HEK293T (cell line): ENCODE results near the gene AOAH.

Experiments used
- ARNT ChIP-seq: fragments of 450-650 bp; IDR thresholded peaks from 2 replicates; pipeline ENCODE4 v1.6.1; 2017; ENCODE audit warnings: mild to moderate bottlenecking
- FOXA1 ChIP-seq: fragments of 450-650 bp; IDR thresholded peaks from 2 replicates; pipeline ENCODE4 v1.6.1; 2016; ENCODE audit warnings: mild to moderate bottlenecking
- FOXK2 ChIP-seq: fragments of 450-650 bp; IDR thresholded peaks from 2 replicates; pipeline ENCODE4 v1.6.1; 2016; ENCODE audit warnings: mild to moderate bottlenecking
- FOXM1 ChIP-seq: fragments of 450-650 bp; IDR thresholded peaks from 2 replicates; pipeline ENCODE4 v1.6.1; 2017; ENCODE audit warnings: mild to moderate bottlenecking, borderline replicate concordance
- L3MBTL2 ChIP-seq: fragments of 450-650 bp; conservative IDR thresholded peaks from 2 replicates; pipeline ENCODE4 v1.6.1; 2016; ENCODE audit warnings: mild to moderate bottlenecking
- LEF1 ChIP-seq: fragments of 450-650 bp; IDR thresholded peaks from 2 replicates; pipeline ENCODE4 v1.6.1; 2017; ENCODE audit warnings: mild to moderate bottlenecking, borderline replicate concordance
- NFRKB ChIP-seq: fragments of 450-650 bp; IDR thresholded peaks from 2 replicates; pipeline ENCODE4 v1.6.1; 2016; ENCODE audit warnings: mild to moderate bottlenecking, moderate library complexity
- SP1 ChIP-seq: fragments of 450-650 bp; IDR thresholded peaks from 2 replicates; pipeline ENCODE4 v1.6.1; 2017
- SUZ12 ChIP-seq: fragments of 450-650 bp; IDR thresholded peaks from 2 replicates; pipeline ENCODE4 v1.6.1; 2016; ENCODE audit warnings: mild to moderate bottlenecking
- TARDBP ChIP-seq: fragments of 450-650 bp; IDR thresholded peaks from 2 replicates; pipeline ENCODE4 v1.6.1; 2016
- TF ChIP-seq, protein P1 (sequence below): fragments of 450-650 bp; IDR thresholded peaks from 2 replicates; pipeline ENCODE4 v1.6.1; 2016

- no peak for TF ChIP-seq SP1
- no peak for TF ChIP-seq L3MBTL2
- no peak for TF ChIP-seq SUZ12
- no peak for TF ChIP-seq ARNT
- no peak for TF ChIP-seq FOXA1
- no peak for TF ChIP-seq LEF1
- TF ChIP-seq, protein P1, sequence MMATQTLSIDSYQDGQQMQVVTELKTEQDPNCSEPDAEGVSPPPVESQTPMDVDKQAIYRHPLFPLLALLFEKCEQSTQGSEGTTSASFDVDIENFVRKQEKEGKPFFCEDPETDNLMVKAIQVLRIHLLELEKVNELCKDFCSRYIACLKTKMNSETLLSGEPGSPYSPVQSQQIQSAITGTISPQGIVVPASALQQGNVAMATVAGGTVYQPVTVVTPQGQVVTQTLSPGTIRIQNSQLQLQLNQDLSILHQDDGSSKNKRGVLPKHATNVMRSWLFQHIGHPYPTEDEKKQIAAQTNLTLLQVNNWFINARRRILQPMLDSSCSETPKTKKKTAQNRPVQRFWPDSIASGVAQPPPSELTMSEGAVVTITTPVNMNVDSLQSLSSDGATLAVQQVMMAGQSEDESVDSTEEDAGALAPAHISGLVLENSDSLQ: no peak
- TF ChIP-seq FOXK2: no peak
- no peak for TF ChIP-seq TARDBP
- TF ChIP-seq FOXM1: no peak
- TF ChIP-seq NFRKB: no peak
Observed at GRCh38 chr7:36591636-36592035, 132.7 kb downstream of the AOAH start.
